HG03025 (cell line): ENCODE results near the gene PCSK4.
A peak's percentile ranks its signal among the peaks of the same experiment; 100 is the strongest.
"Not testable (repeated sequence)": the region's sequence is repeated elsewhere in the genome, so short reads cannot be mapped to it uniquely, and the experiment has no call there.

Experiments
- ATAC-seq: cut with Tn5 transposase; IDR thresholded peaks from one replicate; pipeline ENCODE4 v1.9.1; 2021; ENCODE audit warnings: mild to moderate bottlenecking, moderate library complexity; ENCODE audit not compliant: unreplicated experiment, low FRiP score

PCSK4 gene

DNA sequence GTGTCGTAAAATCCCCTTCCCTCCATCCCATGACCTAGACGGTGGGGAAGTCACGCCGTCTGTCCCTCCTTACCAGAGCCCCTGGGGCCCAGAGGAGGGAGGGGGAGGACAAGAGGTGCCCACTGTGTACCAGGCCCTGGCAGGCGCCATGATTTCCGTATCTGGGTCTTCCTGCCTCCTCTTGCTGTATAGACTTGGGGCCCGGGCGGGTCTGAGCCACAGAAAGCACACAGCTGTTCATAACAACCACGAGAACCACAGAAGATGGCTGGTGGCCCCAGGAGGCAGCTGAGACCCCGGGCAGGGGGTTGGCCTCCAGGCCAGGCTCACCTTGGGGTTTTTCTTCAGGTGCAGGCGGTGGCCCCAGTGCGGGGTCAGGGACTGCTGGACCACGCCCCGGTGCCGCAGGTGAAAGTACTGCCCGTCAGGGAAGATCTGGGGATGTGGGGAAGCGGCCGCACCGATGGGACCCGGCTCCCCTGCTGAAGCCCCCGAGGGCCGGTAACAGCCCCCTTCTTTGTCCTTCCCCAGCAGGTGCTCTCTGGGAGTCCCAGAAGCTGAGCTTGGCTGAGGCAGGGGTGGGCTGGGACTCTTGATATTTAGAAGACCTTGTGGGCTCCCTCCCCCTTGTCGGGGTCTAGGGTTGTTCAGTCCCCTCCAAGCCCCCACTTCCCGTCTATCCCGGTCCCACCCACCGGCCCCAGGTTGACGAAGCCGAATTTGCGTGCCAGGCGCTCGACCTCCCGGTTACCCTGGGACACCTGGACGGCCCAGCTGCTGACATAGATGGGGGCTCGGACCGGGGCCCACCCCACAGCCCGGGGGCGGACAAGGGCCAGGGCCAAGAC, 463 bp downstream of the PCSK4 start:
- no peak for ATAC-seq

DNA sequence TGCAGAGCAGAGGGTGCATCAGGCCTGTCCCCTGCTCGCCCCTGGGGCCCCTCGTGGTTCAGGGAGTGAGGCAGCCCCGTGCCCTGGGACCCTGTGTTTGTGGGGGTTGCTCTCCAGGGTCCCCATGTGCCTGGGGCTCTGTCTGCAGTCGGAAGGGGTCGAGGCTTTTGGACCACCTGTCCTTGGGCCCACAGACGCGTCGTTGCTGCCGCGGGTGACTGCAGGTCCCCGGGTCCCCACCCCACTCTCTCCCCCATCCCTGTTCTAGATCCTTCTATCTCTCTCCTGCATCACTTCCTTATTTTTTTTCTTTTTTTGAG, 1.9 kb downstream of the PCSK4 start:
- ATAC-seq, result no peak

DNA sequence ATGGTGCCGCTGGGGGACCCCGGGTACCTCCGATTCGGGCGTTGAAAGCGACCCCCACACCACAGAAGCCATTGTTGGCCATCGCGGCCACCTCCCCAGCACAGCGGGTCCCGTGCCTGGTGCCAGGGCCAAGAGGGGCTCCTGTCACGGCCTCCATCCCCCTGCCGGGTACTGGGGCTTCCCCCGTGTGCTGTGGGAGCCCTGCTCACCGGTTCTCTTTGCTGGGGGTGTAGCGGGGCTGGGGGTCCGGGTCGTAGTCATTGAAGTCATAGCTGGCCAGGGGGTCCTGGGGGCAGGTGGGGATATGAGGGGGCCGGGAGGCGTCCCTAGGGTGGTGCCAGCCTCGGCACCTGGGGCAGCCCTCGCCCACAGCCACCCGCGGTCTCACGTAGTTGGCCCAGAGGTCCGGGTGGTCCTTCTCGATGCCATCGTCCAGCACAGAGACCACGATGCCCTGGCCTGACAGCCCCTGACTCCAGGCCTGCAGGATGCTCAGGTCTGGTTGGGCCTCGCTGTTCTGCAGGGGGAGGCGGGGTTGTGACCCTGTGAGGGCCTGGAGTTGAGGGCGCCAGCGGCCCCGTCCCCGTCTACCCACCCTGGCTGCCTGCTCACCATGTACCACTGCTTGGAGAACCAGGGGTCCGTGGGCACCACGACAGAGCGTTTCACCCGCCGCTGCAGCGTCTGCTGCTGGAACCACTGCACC, 2.4 kb downstream of the PCSK4 start:
- ATAC-seq, result no peak

DNA sequence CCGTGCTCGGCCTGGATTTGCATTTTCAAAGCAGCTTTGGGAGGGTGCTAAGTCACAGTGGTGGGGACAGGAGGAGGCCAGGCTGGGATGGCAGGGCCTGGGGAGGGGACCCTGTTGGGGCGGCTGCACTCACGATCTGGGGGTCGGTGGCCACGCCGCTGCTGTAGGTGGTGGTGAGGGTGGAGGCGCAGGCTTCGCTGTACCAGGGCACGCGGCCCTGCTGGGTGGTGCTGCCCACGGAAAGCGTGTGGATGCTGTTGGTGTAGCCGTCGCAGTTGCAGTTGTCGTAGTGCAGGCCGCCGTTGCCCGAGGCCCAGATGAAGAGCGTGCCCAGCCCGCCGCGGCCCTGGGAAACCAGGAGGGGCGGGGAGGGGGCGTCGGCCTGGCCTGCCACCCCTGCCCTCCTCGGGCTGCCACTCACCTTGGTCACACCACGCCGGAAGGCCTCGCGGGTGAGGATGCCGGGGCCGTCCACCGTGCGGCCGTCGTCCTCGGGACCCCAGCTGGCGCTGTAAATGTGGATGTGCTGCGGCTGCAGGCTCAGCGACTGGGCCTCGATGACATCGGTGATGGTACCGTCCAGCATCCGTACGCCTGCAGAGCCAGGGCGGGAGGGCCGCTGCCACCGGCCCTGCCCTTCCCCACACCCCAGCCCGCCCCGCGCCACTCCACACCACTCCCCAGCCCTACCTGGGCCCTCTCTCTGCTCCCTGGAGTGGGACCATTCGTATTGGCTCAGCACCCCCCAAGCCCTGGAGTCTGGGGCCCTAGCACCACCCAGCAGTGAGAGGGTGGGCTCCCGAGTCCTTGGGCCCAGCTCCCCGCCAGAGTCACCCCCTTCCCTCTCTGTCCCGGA, 3.2 kb downstream of the PCSK4 start:
- no peak for ATAC-seq

DNA sequence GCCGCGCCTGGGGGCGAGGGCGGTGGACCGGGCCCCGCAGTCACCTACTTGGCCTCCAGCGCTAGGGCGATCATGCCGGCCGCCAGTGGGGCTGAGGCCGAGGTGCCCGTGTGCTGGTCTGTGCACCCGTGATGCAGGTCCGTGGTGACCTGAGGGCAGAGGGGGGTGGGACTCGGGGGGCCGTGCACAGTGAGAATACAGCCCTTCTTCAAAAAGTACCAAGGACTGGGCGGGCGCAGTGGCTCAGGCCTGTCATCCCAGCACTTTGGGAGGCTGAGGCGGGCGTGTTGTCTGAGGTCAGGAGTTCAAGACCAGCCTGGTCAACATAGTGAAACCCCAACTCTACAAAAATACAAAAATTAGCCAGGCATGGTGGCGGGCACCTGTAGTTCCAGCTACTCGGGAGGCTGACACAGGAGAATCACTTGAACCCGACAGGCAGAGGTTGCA, 6.1 kb downstream of the PCSK4 start:
- no peak for ATAC-seq

DNA sequence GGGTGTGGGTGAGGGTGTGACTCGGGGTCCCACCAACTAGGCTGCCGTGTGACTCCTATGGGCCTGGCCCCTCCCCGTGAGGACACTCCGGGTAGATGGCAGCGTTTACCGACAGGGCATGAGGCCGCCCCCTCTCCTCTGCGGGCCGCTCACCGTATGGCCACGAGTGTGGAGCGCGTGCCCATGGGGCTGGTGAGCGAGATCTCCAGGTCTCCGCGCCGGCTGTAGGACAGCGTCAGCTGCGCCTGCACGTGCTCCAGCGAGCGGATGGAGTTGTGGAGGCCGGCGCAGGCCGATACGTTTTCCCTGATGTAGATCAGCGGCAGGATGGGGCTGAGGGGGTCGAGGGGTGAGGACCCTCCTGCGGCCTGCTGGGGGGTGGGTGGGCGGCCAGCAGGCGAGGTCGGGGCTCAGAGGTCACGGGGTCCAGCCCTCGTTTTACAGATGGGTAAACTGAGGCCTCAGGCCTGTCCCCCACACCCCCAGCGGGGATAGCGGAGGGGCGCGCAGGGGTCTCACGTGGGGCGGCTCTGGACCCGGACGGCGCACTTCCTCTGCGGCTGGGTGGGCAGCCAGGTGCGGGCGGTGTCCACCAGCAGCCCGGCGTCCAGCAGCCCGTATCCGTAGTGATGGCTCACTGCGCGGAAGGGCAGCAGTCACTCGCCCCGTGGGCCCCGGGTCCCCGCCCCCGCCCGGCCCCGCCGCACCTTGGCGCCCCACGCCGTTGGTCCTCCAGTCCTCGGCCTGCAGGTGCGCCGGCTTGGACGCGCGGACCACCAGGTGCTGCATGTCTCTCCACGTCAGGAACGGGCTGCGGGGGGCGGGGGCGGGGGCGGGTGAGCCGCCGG, 6.8 kb downstream of the PCSK4 start:
- no peak for ATAC-seq

DNA sequence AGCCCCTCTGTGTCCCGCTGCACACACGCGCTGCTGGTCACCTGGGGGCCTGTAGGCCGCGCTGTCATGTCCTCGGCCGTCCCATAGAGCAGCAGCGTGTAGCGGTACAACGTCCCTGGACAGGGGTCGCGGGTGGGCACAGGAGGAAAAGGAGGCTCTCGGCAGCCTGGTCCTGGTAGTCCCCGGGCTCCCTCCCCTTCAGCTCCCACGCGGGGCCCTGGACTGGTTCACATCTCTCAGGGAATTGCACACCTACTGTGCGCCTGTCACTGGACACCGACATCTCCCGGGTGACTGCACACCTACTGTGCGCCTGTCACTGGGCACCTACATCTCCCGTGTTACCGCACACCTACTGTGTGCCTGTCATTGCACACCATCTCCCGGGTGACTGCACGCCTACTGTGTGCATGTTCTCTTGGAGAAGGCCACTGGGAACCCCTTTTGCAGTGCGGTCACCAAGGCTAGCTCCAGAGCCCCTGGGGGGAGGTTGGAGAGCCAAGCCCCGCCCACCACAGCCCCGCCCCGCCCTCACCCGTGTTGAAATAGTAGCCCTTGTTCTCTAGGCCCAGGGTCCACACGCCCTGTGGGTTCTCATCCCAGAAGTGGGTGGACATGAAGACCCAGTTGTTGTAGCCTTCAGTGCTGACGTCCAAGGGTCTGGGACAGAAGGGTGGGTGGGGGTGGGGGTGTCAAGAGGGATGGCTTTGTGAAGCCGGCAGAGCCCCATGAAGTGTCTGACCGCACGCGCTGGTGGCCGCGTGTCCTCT, 7.6 kb downstream of the PCSK4 start:
- ATAC-seq, result no peak

- ATAC-seq, result no peak
These were observed 8.2 kb downstream of the PCSK4 start for GRCh38 chr19:1481893-1482360.

DNA sequence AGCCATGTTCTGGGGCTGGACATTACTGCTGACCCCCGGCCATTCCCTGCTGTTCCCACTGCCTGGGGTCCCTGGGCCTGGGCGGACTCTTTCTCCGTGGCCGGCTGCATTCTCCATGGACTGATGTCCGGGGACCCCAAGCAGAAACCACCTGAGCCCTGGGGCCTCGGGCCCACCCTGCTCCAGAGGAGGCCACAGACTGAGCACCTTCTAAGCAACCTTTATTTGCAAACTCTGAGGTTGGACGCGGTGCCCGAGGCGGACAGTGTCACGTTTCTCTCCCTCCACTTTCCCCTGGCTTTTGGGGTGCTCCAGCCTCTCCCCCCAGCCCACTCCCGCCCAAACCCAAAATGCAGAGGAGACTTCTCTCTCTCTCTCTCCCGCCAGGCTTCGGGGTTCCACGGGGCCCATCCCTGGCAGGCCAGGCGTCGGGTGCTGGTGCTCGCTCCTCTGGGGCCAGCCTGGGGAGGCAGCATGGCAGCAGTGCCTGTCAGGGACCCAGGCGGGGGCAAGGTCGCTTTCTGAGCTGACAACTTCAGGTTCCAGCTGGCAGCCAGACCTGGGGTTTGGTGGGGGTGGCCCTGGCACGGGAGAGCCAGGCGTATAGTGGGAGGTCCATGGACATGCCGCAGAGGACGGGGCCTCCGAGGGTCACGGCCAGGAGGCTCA, 8.8 kb downstream of the PCSK4 start:
- ATAC-seq, result no peak

DNA sequence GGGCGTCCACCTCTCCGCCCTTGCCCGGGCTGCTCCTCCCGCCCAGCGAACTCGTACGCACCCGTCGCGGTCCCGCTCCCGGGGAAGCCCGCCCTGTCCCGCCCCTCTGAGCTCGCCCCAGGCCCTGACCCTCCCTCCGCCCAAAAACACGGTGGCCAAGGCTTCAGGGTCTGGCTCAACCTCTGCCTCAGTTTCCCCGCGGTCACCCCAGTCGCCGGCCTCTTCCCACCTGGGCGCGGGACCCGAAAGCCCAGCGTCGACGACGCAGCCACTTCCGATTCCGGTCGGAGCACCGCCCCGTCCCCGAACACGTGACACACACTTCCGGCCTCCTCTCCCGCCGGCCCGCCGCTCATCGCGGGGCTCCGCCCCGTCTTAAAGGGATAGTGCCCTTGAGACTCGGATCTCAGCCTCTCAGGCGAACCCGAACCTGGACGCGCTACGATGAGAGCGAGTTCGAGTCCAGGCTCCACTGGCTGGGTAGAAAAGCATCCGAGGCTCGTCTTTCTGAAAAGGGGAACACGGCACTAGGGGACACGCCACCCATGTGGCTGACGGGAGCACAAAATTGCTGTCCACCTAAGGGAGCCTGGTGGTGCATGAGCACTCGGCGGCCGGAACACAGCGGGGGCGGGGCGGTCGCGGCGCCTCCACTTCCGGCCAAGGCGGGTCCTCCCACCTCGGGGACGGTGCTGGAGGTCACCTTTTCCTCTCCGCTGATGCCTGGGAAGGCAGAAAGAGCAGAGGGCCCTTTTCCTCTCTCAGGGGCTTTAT, 11.0 kb downstream of the PCSK4 start, which contains the start of gene C19orf25:
Gene C19orf25, minus strand, starts transcription at position 282 of the 774 bp plus-strand sequence. CDS start 312 bp downstream, outside the sequence.
- peak; percentile 84 for ATAC-seq

DNA sequence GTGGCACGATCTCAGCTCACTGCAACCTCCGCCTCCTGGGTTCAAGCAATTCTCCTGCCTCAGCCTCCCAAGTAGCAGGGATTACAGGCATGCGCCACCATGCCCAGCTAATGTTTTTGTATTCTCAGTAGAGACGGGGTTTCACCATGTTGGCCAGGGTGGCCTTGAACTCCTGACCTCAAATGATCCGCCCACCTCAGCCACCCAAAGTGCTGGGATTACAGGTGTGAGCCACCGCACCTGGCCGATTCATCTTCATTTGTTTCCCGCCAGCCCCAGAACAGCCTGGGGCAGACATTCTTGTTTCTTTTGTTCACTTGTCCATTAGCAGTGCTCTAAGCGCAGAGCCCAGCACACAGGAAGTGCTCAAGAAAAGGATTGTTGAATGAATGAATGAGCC, 13.1 kb downstream of the PCSK4 start:
- ATAC-seq, result not testable (repeated sequence)

DNA sequence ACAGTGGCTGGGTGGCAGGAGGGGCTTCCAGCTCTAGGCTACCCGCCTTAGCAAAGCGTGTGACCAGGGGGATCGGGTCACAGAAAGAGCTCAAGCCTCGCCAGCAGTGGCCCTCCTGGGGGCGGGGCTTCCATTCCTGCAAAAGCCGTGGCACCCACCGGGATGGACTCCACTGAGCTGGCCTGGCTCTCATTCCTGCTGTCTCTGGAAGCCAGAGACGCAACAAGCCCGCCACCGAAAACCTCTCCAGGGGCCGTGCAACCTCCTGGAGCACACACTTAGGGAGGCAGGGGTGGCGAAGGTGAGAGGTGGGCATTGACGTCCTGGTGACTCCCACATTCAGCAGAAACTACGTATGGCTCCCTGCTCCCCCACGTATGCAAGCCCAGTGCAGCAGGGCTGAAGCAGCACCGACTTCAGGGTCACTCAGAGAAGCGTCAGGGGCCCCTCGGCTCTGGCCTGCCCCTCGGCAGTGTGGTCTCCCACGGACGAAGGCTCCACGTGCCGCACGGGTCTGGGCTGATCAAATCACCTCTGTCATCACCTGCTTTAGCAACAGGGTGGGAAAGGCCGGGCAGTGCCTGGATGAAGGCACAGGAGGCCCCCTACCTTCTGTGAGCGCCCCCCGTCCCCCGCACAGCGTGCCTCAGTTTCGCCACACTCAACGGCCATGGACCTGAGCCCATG, 14.3 kb downstream of the PCSK4 start:
- ATAC-seq, result no peak

DNA sequence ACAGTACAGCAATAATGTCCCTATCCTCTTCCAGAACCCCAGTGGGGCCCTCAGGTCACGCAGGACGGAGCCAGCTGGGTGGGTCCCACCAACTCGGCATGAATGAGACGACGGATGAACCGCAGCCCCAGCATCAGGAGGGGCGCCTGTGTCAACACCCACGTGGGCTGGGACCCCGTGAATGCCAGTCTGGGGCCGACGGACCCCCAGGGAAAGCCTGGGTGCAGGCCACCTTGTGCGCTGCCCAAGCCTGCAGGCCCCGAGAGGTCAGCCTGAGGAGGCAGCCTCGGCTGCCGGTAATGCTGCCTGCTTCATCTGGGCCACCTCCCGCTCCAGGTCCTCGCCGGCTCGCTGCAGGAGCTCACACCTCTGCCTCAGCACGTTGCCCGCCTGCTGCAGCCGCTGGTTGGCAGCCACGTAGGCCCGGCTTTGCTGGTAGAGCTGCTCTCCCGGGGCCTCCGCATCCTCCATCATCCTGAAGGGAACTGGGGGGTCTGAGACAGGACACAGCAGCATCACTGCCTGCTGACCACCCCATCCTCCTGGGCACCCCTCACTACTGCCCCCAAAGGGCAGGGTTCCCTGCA, 15.3 kb downstream of the PCSK4 start:
- ATAC-seq, result no peak

DNA sequence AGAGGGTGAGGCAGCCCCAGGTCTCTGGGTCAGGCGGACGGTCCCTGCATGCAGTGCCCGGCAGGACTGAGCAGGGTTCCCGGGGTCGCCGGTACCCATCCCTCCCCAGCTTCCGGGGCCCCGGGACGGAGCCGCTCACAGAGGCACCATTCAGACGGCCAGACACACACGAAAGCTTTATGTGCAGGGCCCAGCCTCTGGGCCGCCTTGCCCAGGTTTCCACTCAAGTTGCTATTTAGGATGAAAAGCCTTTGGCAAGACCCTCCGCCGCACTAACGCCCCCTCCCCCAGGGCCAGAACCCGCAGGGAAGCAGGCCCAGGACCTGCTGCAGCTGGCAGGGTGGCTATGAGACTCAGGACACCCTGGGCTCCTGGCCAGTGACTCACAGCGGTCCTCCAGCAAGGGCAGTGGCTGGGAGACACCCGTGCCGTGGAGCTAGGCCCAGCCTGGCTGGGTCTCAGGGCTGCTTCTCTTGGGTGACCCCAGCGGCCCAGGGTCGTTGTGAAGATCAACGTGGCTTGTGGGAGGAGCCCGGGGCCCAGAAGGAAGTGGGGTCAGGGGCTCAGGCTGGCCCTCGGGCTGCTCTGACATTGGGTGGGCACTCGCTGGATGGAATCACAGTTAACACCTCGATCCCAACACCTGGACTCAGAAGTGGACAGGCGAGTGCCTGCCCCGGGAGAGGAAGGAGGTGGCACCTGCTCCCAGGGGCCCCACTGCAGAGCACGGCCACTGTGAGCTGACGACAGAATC, 16.0 kb downstream of the PCSK4 start:
- no peak for ATAC-seq

DNA sequence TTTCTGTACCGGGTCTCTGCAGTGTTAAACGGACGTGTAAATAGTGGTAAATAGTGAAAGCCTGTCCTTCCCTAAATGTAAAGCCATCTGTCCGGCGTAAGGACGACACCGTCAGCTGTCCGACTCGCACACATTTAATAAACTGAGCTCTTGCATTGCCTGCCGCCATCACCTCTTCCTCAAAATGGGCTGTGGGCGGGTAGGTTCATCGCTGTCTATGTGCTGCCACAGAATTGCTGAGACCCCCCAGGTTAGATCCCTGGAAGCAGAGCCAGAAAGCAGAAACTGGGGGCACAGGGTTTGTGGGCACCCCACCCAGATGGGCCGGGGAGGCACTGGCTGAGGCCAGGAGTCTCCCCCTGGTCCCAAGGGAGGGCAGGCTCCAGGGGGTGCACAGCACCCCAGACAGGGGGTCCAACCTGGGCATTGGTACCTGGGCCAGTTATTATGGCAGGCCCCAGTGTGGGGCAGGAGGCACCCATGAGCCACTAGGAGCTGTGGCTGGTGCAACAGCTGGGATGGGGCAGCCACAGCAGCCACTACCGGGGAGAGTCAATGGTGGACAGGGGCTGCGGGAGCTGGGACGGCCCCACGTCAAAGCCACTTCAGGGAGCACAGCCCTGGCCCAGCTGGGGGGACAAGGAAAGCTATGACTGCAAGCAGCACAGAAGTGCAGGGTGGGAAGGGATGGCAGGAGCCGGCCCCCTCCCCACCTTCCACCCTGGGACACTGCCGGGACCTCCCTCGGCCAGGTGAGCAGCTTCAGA, 16.9 kb downstream of the PCSK4 start:
- ATAC-seq, result no peak
